Panc1 (cell line): Measurements from ENCODE around the gene SUPT5H. TPM values are rescaled to one million over a fixed set of nuclear protein-coding genes. Genes with fewer than 3 reads are reported as not detected.
A peak's percentile ranks its signal among the peaks of the same experiment; 100 is the strongest.

ENCODE experiments used
- ATAC-seq: fragments of 200-7000 bp; cut with Tn5 transposase; 2 replicates; pipeline ENCODE4 v1.9.1; 2020; ENCODE audit warnings: mild to moderate bottlenecking, moderate library complexity
- BruUV-seq: library from RNA; stranded (reverse); fragments of 400-500 nt; replicated peaks from 2 replicates; lab custom pipeline; 2021; lab: Mats Ljungman, UMichigan
- CTCF ChIA-PET: fragments of 300-600 bp; sonication (Branson Sonifier 250); formaldehyde crosslinking; loops from one replicate; lab custom pipeline; 2022; ENCODE audit warnings: antibody characterized with exemption; lab: Charles Lee
- POLR2A ChIA-PET: fragments of 300-600 bp; sonication (Branson Sonifier 250); formaldehyde crosslinking; loops from one replicate; lab custom pipeline; 2022; ENCODE audit warnings: antibody characterized with exemption; lab: Charles Lee
- DNase-seq: peaks from one replicate; pipeline ENCODE4 v3.0.0-alpha.2; 2010; ENCODE audit warnings: low read depth, low spot score
- H3K27ac ChIP-seq: 2 replicates; pipeline ENCODE4 v1.5.1; 2011; ENCODE audit warnings: mild to moderate bottlenecking, low read length, inconsistent platforms
- H3K27me3 ChIP-seq: fragments of 200-500 bp; sonication (Bioruptor generic); 2 replicates; pipeline ENCODE4 v1.6.0; 2014; ENCODE audit warnings: low read length, inconsistent platforms; ENCODE audit not compliant: control insufficient read depth, insufficient read depth
- H3K36me3 ChIP-seq: fragments of 200-500 bp; sonication (Bioruptor generic); 2 replicates; pipeline ENCODE4 v1.5.1; 2014; ENCODE audit warnings: inconsistent platforms, mild to moderate bottlenecking, low read length, moderate library complexity; ENCODE audit not compliant: control insufficient read depth, insufficient read depth
- H3K4me1 ChIP-seq: 2 replicates; pipeline ENCODE4 v1.5.1; 2011; ENCODE audit warnings: inconsistent platforms, mild to moderate bottlenecking, low read length, moderate library complexity; ENCODE audit not compliant: control insufficient read depth, insufficient read depth
- H3K4me3 ChIP-seq, 2 experiments: 2 replicates each; pipeline ENCODE4 v1.5.1; 2011 to 2012; ENCODE audit warnings: low read depth in 2 of 2, low read length in 2 of 2, mild to moderate bottlenecking in 2 of 2, inconsistent platforms in 1 of 2, moderate library complexity in 1 of 2
- H3K9me3 ChIP-seq: fragments of 200-500 bp; sonication (Bioruptor generic); 2 replicates; pipeline ENCODE4 v1.5.1; 2014; ENCODE audit warnings: low read depth, mild to moderate bottlenecking, inconsistent platforms, low read length, moderate library complexity; ENCODE audit not compliant: control insufficient read depth, insufficient read depth
- POLR2AphosphoS5 ChIP-seq: IDR thresholded peaks from 2 replicates; pipeline ENCODE4 v1.6.1; 2012; ENCODE audit warnings: mild to moderate bottlenecking, low read depth, low read length, moderate library complexity
- SIN3A ChIP-seq: IDR thresholded peaks from 2 replicates; pipeline ENCODE4 v1.6.1; 2012; ENCODE audit warnings: low read depth, mild to moderate bottlenecking, low read length, moderate library complexity, borderline replicate concordance; ENCODE audit not compliant: insufficient read depth
- TCF7L2 ChIP-seq: IDR thresholded peaks from 2 replicates; pipeline ENCODE4 v1.6.1; 2011; ENCODE audit warnings: mild to moderate bottlenecking, low read depth, low read length, inconsistent platforms
- in situ Hi-C: cut with HindIII; loops from 2 replicates; pipeline ENCODE4 v1.10.0; 2016; ENCODE audit warnings: low sequenced_read_pairs, low pct_unique_long_range_greater_than_20kb
- intact Hi-C: fragments of 100-400 bp; cut with micrococcal nuclease; formaldehyde crosslinking; loops from one replicate; pipeline ENCODE4 v1.10.0; 2022; ENCODE audit not compliant: unreplicated experiment
- total RNA-seq: library from RNA; stranded (reverse); gene quantifications from one replicate; pipeline ENCODE4 v1.2.1, GENCODE V29; 2021; ENCODE audit not compliant: unreplicated experiment
- TF ChIP-seq, protein P1 (sequence below): fragments of 450-650 bp; IDR thresholded peaks from 2 replicates; pipeline ENCODE4 v1.5.1; 2017; ENCODE audit warnings: mild to moderate bottlenecking
- TF ChIP-seq, protein P2 (sequence below), 2 experiments: IDR thresholded peaks; 2 replicates each; pipeline ENCODE4 v1.6.1; 2011 to 2012; ENCODE audit warnings: low read depth in 2 of 2, control low read depth in 1 of 2, low read length in 1 of 2, mild to moderate bottlenecking in 1 of 2, moderate library complexity in 1 of 2; ENCODE audit not compliant: insufficient read depth in 1 of 2

The SUPT5H gene
- total RNA-seq, 1 experiment from 2014 or later, result 1,614 TPM

DNA sequence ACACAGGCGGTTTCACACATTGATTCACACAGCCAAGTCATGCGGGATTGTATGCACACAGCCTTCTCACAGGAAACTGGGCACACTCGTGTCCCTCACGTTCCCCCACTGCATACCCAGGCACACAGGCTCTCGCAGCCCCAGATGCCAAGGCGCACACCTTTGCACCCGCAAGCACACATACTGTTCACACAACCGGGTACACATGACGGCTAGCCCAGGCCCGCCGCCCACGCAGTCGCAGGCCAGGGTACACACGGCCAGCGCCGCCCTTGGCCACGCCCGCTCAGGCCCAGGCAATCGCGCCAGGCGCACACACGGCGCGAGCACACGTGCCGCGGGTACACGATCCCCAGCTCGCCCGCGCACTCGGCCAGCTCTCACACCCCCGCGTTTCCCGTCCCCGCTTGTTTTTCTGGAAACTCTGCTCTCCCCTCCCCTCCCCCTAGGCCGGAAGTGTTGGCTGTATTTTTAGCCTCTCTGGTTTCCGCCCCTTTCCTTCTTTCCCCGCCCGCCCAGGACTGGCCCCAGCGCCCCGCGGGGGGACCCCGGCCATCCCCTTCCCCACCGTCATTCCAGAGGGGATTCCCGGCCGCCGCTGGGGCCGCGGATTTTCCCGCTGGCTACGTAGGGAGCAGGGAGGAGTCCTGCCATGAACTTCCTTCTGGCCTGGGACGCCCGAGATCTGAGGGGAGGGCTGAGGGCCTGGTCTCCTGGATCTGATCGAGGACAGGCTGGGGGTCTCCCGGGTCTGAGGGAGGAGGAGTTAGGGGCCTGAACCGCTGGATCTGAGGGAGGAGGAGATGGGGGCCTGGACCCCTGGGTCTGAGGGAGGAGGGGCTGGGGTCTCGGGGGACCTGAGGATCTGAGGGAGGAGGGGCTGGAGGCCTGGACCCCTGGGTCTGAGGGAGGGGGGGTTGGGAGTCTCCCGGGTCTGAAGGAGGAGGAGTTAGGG lies 42.8 kb upstream of the SUPT5H start:
- Histone ChIP-seq H3K4me3 (peak overlapping the region; percentile 34 to 55), H3K9me3 (no peaks in the 10 kb centered on the region), H3K36me3 (no peaks in the 10 kb centered on the region), H3K4me1 (peaks cover 81% of the 10 kb centered on the region), H3K27me3 (no peaks in the 10 kb centered on the region), H3K27ac (peak overlapping the region; percentile 90)
- DNase-seq (peak; percentile 100), ATAC-seq (peak; percentile 39)
- TF ChIP-seq SIN3A, result no peak
- TF ChIP-seq, protein P1, sequence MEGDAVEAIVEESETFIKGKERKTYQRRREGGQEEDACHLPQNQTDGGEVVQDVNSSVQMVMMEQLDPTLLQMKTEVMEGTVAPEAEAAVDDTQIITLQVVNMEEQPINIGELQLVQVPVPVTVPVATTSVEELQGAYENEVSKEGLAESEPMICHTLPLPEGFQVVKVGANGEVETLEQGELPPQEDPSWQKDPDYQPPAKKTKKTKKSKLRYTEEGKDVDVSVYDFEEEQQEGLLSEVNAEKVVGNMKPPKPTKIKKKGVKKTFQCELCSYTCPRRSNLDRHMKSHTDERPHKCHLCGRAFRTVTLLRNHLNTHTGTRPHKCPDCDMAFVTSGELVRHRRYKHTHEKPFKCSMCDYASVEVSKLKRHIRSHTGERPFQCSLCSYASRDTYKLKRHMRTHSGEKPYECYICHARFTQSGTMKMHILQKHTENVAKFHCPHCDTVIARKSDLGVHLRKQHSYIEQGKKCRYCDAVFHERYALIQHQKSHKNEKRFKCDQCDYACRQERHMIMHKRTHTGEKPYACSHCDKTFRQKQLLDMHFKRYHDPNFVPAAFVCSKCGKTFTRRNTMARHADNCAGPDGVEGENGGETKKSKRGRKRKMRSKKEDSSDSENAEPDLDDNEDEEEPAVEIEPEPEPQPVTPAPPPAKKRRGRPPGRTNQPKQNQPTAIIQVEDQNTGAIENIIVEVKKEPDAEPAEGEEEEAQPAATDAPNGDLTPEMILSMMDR, result no peak
- no peak for TF ChIP-seq POLR2AphosphoS5
- no peak for TF ChIP-seq TCF7L2
- TF ChIP-seq, protein P2, sequence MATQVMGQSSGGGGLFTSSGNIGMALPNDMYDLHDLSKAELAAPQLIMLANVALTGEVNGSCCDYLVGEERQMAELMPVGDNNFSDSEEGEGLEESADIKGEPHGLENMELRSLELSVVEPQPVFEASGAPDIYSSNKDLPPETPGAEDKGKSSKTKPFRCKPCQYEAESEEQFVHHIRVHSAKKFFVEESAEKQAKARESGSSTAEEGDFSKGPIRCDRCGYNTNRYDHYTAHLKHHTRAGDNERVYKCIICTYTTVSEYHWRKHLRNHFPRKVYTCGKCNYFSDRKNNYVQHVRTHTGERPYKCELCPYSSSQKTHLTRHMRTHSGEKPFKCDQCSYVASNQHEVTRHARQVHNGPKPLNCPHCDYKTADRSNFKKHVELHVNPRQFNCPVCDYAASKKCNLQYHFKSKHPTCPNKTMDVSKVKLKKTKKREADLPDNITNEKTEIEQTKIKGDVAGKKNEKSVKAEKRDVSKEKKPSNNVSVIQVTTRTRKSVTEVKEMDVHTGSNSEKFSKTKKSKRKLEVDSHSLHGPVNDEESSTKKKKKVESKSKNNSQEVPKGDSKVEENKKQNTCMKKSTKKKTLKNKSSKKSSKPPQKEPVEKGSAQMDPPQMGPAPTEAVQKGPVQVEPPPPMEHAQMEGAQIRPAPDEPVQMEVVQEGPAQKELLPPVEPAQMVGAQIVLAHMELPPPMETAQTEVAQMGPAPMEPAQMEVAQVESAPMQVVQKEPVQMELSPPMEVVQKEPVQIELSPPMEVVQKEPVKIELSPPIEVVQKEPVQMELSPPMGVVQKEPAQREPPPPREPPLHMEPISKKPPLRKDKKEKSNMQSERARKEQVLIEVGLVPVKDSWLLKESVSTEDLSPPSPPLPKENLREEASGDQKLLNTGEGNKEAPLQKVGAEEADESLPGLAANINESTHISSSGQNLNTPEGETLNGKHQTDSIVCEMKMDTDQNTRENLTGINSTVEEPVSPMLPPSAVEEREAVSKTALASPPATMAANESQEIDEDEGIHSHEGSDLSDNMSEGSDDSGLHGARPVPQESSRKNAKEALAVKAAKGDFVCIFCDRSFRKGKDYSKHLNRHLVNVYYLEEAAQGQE (IDR thresholded peaks at IDR 0.05; ENCODE audit: insufficient read depth in 1 of 2, low read depth in 2 of 2, low read length in 1 of 2), result no peak
- POLR2A ChIA-PET, result interaction anchor here (0.5 to 15.7 kb wide), 23 partner anchors 9 to 130 kb away, joined by 3 to 524 read pairs (median 6); partner anchors contain the start of genes EID2B, MED29, PAF1 and PLEKHG2
- intact Hi-C loops, result no loop called here
- BruUV-seq, result TSS peak; percentile 53
- in situ Hi-C loops, result no loop called here
- CTCF ChIA-PET, result interaction anchor here (0.6 to 7.4 kb wide), 12 partner anchors 9 to 802 kb away, joined by 3 to 280 read pairs (median 7); partner anchors contain the start of genes PLEKHG2, RPS16 and SAMD4B

DNA sequence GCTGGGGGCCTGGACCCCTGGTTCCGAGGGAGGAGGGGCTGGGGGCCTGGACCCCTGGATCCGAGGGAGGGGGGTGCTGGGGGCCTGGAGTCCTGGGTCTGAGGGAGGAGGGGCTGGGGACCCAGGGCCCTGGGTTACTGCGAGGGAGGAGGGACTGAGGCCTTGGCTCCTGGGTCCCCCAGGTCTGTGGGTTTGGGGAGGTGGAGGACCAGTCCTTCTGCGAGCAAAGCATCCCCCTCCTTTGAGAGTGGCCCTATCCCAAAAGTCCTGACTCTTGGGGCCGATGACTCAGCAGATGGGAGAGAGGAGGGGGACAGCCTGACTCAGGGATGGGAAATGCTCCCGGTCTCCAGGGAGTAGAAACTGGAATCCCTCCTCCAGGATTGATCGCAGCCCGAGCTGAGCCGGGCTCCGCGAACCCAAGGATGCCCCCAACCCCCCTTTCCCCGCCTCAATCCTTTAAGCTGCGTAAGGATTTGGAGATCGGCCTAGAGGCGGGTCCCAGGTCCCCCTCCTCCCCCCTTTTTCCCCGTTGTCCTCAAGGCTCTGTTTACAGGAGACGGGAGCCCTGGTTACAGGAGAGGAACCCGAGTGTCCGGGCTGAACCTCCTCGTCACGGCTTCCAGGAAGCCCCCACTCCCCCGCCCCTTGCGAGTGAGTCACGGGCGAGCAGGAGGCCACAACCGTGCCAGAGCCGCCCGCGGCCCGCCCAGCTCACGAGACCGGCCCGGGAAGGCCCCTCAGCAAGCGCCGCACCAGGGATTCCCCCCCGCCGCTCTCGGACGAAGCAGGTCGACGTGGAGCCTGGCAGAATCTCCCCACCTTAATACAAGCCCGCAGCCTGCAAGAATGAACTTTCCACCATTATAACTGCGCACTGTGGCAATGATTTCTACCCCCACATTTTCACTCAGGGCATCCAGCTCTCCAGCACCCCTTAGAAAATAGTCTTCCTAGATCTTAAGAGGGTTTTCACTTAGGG lies 41.8 kb upstream of the SUPT5H start:
- intact Hi-C loops (no loop called here), in situ Hi-C loops (no loop called here)
- Histone ChIP-seq H3K4me3 (peak overlapping the region; percentile 34 to 55), H3K4me1 (peaks cover 75% of the 10 kb centered on the region), H3K9me3 (no peaks in the 10 kb centered on the region), H3K36me3 (peaks cover 5% of the 10 kb centered on the region), H3K27ac (peak overlapping the region; percentile 90), H3K27me3 (no peaks in the 10 kb centered on the region)
- DNase-seq (peak; percentile 100), ATAC-seq (peak; percentile 28)
- ChIA-PET CTCF (interaction anchor here (0.6 to 2.3 kb wide), 13 partner anchors 8 to 803 kb away, joined by 3 to 16 read pairs (median 5); partner anchors contain the start of genes MED29 and PAF1), POLR2A (interaction anchor here (0.5 to 15.7 kb wide), 21 partner anchors 8 to 467 kb away, joined by 3 to 524 read pairs (median 6); partner anchors contain the start of genes EID2B, MED29, PAF1 and PLEKHG2)
- no peak for TF ChIP-seq TCF7L2
- no peak for TF ChIP-seq POLR2AphosphoS5
- no peak for TF ChIP-seq SIN3A
- TF ChIP-seq, protein P2 (IDR thresholded peaks at IDR 0.05; ENCODE audit: insufficient read depth in 1 of 2, low read depth in 2 of 2, low read length in 1 of 2), result no peak
- TF ChIP-seq, protein P1, result no peak
- no TSS peak for BruUV-seq
